Activated gamma-delta T cell treated with Interleukin-2 at 50 U/mL for 16 hours (primary cell): ENCODE results near the gene MED27.
"Not testable (repeated sequence)": the region's sequence is repeated elsewhere in the genome, so short reads cannot be mapped to it uniquely, and the experiment has no call there.

Experiments used
- DNase-seq: peaks from one replicate; pipeline ENCODE4 v3.0.0-alpha.2; 2020

The MED27 gene

DNA sequence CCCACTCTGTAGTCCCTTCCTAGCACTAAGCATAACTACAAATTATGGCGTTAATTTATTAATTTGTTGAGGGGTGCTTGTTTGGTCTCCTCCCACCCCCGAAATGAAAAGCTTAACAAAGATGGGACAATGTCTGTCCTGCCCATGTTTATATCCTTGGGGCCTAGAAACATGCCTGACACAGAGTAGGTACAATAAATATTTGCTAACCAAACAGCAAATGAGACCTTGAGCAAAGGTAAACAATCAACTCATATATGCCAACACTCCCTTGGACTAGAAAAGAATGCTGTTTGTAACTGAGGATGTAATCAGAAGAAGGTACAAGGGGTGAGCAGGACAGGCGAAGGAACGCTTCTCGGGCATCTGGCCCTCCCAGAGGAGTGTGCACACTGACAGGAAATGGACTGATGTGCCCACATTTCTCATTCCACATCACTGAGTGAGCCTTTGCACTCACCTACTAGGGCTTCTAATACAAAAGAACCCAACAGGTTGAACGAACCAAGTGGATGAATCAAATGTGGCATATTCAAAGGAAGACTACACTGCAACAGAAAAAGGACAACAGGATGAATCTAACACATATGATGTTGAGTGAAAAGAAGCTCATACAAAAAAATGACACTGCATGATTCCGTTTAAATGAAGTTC, 66.8 kb downstream of the MED27 start:
- DNase-seq = no peak

DNA sequence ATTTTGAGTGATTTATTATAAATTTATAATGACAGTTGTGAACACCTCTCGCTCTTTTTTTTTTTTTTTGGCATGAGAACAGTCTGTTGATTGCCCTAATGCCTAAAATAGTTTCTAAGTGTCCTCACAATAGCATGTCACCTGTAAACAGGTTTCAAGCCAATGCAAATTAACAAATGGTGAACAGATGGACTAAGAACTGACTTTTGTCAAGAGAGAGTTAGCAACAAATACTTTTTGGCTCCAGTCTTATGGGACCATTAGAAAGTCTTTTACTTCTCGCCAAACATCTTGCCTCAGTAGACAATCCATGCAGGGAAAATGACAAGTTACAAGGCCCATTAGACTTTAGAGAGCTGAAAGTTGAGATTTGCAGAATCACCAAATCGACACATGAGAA, 67.8 kb downstream of the MED27 start:
- DNase-seq = no peak

- DNase-seq = no peak
Observed at GRCh38 chr9:132011309-132011708, 68.4 kb downstream of the MED27 start.

DNA sequence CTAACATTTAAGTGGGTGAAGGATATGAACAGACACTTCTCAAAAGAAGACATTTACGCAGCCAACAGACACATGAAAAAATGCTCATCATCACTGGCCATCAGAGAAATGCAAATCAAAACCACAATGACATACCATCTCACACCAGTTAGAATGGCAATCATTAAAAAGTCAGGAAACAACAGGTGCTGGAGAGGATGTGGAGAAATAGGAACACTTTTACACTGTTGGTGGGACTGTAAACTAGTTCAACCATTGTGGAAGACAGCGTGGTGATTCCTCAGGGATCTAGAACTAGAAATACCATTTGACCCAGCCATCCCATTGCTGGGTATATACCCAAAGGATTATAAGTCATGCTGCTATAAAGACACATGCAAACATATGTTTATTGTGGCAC, 69.5 kb downstream of the MED27 start:
- DNase-seq = not testable (repeated sequence)

GRCh38 chr9:132008855-132009812, 70.5 kb downstream of the MED27 start:
- DNase-seq = no peak

DNA sequence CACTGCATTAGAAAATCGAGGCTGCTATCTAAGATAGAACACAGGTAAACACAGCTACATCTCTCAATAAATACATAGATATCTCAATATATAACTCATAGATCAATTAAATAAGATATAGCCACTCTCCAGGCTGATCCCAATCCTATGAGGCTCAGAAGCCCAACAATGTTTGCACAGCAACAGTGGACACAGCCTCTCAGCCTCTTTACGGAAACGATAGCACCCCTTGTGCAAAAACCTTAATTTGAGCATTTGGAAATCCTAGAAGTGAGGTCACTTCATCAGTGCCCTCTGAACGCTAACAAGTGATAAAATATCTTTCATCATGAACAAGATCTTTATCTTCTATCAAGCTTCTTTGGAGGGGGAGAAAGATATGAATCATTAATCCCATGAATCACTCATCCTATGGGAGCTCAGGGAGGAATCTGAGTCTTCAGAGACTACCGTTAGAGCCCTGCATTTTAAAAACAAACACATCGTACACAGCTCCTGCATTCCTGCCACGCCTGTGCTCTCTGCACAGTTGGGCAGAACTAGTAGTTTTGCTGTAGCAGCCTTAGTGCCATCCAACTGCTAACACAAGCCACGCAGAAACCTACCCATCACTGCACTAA, 71.4 kb downstream of the MED27 start:
- DNase-seq = no peak

DNA sequence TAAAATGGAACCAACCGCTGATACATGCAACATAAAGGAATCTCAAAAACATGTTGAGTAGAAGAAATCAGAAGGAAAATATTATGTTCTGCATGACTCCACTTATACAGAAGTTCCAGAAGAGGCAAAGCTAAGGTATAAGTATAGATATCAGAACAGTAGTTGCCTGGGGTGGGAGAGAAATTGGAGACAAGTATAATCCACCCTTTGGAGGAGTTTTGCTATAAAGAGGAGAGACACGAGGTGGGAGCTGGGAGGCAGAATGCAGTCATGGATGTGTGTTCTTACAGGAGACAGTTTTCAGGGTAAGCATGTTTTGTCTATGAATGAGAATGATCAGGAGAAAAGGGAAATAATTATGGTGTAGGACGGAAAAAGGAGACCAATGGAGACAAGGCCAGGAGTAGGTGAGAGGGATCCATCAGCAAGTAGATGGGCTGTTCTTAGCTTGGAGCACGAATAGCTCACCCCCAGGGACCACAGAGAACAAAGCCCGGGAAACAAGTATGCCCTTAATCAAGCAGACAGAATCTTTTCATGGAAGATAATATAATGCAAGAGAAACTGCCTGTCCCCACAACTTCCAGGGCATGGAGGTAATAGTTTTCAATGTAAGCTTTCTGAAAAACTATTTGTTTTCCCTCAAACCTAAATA, 72.2 kb downstream of the MED27 start:
- DNase-seq = no peak

- DNase-seq = no peak
Observed at GRCh38 chr9:132006677-132007370, 72.8 kb downstream of the MED27 start.

GRCh38 chr9:132005899-132006298, 73.8 kb downstream of the MED27 start:
- no peak for DNase-seq

GRCh38 chr9:132004323-132004722, 75.3 kb downstream of the MED27 start:
- DNase-seq = no peak

GRCh38 chr9:132003896-132004295, 75.8 kb downstream of the MED27 start:
- DNase-seq = no peak

DNA sequence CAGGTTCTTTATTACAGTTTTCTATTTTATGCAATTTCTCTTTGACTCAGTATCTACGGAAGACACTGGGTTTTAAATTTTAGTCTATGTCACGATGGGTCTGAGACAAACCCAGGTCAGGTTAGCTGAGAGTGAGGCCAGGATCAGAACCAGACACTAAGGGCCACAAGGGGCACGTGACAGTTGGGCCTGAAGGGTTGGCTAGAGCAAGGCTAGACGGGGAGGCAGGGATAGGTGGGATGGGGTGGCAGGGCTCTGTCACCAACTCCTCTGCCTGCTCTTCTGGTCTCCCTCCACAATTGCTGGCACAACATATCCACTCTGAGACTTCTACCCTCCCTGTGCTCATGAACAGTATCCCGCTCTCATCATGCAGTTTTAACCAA, 76.4 kb downstream of the MED27 start:
- no peak for DNase-seq

DNA sequence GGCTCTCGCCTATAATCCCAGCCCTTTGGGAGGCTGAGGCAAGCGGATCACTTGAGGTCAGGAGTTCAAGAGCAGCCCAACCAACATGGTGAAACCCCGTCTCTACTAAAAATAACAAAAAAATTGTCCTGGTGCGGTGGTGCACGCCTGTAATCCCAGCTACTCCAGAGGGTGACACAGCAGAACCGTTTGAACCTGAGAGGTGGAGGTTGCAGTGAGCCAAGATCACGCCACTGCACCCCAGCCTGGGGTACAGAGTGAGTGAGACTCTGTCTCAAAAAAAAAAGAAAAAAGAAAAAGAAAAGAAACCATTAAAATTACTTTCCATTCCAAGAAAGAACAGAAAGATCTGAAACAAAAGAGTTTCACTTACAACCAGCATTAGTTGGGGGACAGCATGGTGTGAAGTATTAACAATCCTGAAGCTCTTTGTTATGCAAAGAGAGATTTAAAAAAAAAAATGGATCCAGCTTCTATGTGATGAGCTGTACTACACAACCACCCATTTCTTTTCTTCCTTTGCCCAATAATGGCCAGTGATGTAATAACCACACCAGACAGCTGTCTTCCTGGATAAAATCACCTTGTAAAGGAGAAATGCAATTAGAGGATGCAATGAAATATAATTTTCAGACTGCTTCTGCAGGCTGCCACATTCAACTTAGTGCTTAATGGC, 76.9 kb downstream of the MED27 start:
- DNase-seq = no peak

DNA sequence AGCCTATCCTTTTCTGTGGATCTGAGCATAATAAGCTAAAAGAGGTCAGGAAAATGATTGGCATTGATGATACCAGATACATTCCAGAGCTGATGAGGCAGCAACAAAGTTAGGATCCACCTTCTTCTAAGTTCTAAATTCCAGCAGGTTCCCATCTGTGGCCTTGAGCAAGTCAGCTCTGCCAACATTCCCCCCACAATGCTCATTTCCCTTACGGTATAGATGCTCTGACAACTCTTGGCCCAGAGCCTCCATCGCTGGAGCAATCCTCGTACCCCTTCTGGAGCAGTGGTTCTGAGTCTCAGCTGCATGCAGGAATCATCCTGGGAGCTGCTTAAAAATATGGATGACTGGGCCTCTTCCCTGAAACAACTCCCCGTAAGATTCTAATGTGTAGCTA, 78.1 kb downstream of the MED27 start:
- no peak for DNase-seq

- no peak for DNase-seq
Observed at GRCh38 chr9:132000659-132001058, 79.0 kb downstream of the MED27 start.

DNA sequence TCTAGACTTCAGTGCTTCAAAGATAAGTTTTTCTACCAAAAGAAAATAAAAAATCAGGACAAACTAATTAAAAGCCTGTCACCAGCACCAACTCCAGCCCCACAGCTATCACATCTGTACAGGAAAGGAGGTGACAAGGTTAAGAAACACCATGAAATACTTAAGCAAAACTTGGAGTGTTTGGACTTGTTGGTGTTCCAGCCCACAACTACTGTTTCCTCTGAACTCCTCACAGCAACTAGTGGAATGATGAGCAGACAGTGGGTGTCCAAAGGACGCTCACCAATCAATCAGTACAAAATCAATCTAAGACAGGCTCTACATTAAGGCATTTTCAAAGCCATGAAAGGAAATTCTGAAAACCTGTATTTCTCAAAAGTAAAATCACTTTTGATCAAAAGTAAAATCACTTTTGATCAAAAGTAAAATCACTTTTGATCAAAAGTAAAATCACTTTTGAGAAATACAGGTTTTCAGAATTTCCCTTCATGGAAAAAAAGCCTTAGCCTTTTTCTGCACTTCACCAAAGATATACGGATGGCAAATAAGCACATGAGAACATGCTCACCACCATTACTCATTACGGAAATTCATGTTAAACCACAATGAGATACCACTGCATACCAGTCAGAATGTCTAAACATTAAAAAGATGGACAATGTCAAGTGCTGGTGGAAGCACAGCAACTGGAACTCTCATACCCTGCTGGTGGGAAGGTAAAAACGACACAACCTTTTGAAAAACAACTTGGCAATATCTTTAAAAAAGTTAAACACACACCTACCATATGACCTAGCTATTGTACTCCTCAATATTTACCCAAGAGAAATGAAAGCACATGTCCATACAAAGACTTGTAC, 79.7 kb downstream of the MED27 start:
- DNase-seq = no peak

DNA sequence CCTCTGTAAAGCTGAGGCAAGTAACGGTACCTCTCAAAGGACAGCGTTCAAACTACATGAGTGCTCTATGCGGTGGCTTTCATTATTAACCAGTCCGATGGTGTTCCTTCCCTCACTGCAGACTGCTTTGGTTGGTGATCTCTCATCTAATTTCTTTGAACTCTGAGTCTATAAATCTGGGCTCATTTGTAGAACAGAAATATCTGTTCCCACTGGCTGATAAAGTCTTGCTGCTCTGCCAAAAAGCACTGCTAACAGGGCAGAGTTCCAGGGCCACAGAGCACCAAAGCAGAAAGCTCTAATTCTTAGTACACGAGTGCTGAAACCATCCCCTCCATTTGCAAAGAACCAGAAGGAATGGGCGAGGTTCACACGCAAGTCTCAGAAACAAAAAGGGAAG, 81.9 kb downstream of the MED27 start:
- no peak for DNase-seq

- DNase-seq = no peak
Observed at GRCh38 chr9:131997076-131997475, 82.6 kb downstream of the MED27 start.

GRCh38 chr9:131995382-131995781, 84.3 kb downstream of the MED27 start:
- DNase-seq = no peak

DNA sequence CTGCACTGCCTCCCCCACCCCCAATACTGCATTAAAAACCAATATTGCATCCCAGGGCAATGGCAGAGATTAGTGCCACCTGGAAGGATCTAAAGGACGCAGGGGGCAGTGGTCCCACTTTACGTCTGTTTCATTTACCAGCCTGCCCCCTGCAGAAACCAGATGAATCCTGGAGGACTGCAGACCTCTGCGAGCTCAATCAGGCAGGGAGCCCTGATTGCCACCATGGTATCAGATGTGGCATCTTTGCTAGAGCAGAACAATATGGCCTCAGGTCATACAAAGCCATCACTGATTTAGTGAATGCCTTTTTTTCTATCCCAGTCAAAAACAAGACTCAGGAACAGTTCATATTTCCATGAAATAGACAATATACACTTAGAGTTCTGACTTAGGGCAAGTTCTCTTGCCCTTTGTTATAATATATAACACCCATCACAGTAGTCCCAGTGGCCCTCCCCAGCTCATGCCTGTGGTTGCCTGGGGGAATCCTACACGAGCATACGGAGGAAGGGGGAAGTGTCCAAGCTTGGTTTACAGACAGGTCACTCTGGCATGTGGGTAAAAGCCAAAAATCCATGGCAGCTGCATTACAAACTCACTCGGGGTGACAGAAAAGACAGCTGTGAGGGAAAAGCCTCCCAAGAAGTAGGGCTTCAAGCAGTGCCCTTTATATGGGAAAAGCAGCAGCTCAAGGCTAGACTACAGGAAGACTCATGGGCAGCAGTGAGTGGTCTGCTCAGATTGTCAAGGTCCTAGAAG, 85.1 kb downstream of the MED27 start:
- no peak for DNase-seq
